Osteocyte (in vitro differentiated cells): ENCODE data around the gene INPP5D. TPM values are rescaled to one million over a fixed set of nuclear protein-coding genes. Genes with fewer than 3 reads are reported as not detected.

Experiments
- DNase-seq: peaks from one replicate; pipeline ENCODE4 v3.0.0; 2021; ENCODE audit warnings: mixed read lengths; ENCODE audit not compliant: unreplicated experiment; ENCODE audit errors: extremely low spot score
- H3K27ac Mint-ChIP-seq: one replicate; pipeline ENCODE4 v1.8.0; 2021; ENCODE audit warnings: mild to moderate bottlenecking, mixed read lengths; ENCODE audit not compliant: unreplicated experiment
- H3K27me3 Mint-ChIP-seq: one replicate; pipeline ENCODE4 v1.8.0; 2021; ENCODE audit warnings: mixed read lengths; ENCODE audit not compliant: unreplicated experiment
- H3K36me3 Mint-ChIP-seq: one replicate; pipeline ENCODE4 v1.8.0; 2021; ENCODE audit warnings: mixed read lengths; ENCODE audit not compliant: unreplicated experiment
- H3K4me1 Mint-ChIP-seq: one replicate; pipeline ENCODE4 v1.8.0; 2021; ENCODE audit warnings: mixed read lengths; ENCODE audit not compliant: unreplicated experiment
- H3K4me3 Mint-ChIP-seq: one replicate; pipeline ENCODE4 v1.8.0; 2021; ENCODE audit warnings: mild to moderate bottlenecking, moderate library complexity, mixed read lengths; ENCODE audit not compliant: unreplicated experiment
- H3K9me3 Mint-ChIP-seq: one replicate; pipeline ENCODE4 v1.8.0; 2021; ENCODE audit warnings: mixed read lengths; ENCODE audit not compliant: unreplicated experiment
- total RNA-seq: library from RNA; stranded (reverse); gene quantifications from 2 replicates; pipeline ENCODE4 v1.2.1, GENCODE V29; 2021
- TF ChIP-seq, protein P1 (sequence below): fragments of 200-600 bp; sonication (generic); IDR thresholded peaks from 2 replicates; pipeline ENCODE4 v1.5.0; 2021; ENCODE audit warnings: antibody characterized with exemption, mild to moderate bottlenecking, moderate library complexity

The INPP5D gene
- total RNA-seq, 1 donor from 2014 or later: 0.40 TPM

GRCh38 chr2:233168919-233169318, 108.8 kb downstream of the INPP5D start:
- Mint-ChIP-seq H3K36me3 (no peaks in the 10 kb centered on the region), H3K9me3 (no peaks in the 10 kb centered on the region), H3K27me3 (no peaks in the 10 kb centered on the region), H3K27ac (no peak overlapping the region), H3K4me1 (peaks cover 13% of the 10 kb centered on the region), H3K4me3 (no peak overlapping the region)
- TF ChIP-seq, protein P1, sequence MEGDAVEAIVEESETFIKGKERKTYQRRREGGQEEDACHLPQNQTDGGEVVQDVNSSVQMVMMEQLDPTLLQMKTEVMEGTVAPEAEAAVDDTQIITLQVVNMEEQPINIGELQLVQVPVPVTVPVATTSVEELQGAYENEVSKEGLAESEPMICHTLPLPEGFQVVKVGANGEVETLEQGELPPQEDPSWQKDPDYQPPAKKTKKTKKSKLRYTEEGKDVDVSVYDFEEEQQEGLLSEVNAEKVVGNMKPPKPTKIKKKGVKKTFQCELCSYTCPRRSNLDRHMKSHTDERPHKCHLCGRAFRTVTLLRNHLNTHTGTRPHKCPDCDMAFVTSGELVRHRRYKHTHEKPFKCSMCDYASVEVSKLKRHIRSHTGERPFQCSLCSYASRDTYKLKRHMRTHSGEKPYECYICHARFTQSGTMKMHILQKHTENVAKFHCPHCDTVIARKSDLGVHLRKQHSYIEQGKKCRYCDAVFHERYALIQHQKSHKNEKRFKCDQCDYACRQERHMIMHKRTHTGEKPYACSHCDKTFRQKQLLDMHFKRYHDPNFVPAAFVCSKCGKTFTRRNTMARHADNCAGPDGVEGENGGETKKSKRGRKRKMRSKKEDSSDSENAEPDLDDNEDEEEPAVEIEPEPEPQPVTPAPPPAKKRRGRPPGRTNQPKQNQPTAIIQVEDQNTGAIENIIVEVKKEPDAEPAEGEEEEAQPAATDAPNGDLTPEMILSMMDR: no peak
- DNase-seq: no peak

DNA sequence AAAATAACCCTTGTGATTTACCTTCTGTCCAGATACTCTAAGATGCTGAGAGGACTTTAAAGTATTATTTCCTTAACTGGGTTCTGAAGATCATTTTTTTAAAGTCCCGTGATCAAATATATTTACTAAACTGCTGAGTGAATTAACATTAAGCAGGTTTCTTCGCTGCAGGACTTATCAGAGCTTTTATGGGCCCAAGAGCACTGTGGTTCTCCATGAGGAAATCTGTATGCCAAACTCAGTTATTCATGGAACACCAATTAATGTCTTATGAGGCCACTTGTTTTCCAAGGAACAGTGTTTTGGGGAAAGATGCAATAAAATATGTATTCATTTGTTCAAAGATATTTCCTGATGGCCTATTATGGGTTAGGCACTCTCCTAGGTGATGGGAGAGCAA, 111.2 kb downstream of the INPP5D start:
- Mint-ChIP-seq H3K4me1 (peaks cover 3% of the 10 kb centered on the region), H3K36me3 (no peaks in the 10 kb centered on the region), H3K27ac (no peak overlapping the region), H3K9me3 (no peaks in the 10 kb centered on the region), H3K27me3 (peaks cover 3% of the 10 kb centered on the region), H3K4me3 (no peak overlapping the region)
- TF ChIP-seq, protein P1: no peak
- no peak for DNase-seq

DNA sequence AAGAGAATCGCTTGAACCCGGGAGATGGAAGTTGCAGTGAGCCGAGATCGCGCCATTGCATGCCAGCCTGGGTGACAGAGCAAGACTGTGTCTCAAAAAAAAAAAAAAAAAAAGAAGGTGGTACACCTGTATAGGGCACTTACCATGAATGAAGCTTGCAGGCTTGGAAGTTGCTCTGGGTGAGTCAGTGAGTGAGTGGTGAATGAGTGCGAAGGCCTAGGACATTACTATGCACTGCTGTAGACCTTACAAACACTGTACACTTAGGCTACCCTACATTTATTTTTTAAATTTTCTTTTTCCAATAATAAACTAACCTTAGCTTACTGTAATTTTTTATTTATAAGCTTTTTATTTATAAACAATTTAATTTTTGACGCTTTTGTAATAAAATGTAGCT, 113.0 kb downstream of the INPP5D start:
- H3K27me3 Mint-ChIP-seq: peaks cover 6% of the 10 kb centered on the region
- no peak for DNase-seq
- TF ChIP-seq, protein P1: no peak
- H3K4me1 Mint-ChIP-seq: no peaks in the 10 kb centered on the region
- no peaks in the 10 kb centered on the region for H3K36me3 Mint-ChIP-seq
- H3K4me3 Mint-ChIP-seq: no peak overlapping the region
- H3K27ac Mint-ChIP-seq: no peak overlapping the region
- no peaks in the 10 kb centered on the region for H3K9me3 Mint-ChIP-seq

DNA sequence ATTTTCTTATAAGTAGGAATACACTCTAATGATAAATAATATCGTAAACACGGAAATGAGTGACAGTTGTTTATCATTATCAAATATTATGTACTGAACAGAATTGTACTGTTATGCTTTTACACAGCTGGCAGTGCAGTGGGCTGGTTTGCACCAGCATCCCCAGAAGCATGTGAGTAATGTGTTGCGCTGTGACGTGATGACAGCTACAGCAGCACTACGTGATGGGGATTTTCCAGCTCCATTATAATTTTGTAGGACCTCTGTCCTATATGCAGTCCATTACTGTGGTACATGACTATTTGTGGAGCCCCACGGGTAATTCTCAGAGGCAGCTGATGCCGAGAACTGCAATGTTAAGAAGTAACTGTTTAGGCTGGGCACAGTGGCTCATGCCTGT, 114.0 kb downstream of the INPP5D start:
- H3K36me3 Mint-ChIP-seq: no peaks in the 10 kb centered on the region
- no peaks in the 10 kb centered on the region for H3K4me1 Mint-ChIP-seq
- H3K27ac Mint-ChIP-seq: no peak overlapping the region
- H3K27me3 Mint-ChIP-seq: peaks cover 8% of the 10 kb centered on the region
- TF ChIP-seq, protein P1: no peak
- no peak for DNase-seq
- no peak overlapping the region for H3K4me3 Mint-ChIP-seq
- H3K9me3 Mint-ChIP-seq: no peaks in the 10 kb centered on the region

- Mint-ChIP-seq H3K27ac (no peak overlapping the region), H3K36me3 (no peaks in the 10 kb centered on the region), H3K27me3 (peaks cover 31% of the 10 kb centered on the region), H3K4me3 (no peak overlapping the region), H3K4me1 (no peaks in the 10 kb centered on the region), H3K9me3 (peaks cover 6% of the 10 kb centered on the region)
- TF ChIP-seq, protein P1: no peak
- no peak for DNase-seq
Observed at GRCh38 chr2:233178994-233179847, 119.1 kb downstream of the INPP5D start.
